Measurements from ENCODE around the gene SAC3D1. TPM values are rescaled to one million over a fixed set of nuclear protein-coding genes. Genes with fewer than 3 reads are reported as not detected.
"Not testable (repeated sequence)": the region's sequence is repeated elsewhere in the genome, so short reads cannot be mapped to it uniquely, and the experiment has no call there.

SAC3D1 gene
- polyA plus RNA-seq, 4 donors, result 6.9 to 18.1 (median 9.0) TPM

- FAIRE-seq (no peak), DNase-seq (no peak)
- WGBS, 3 donors, result 63 to 98% (median 84%) methylated on average over 5 of the region's 5 CpGs
- H3K4me3 ChIP-seq (ENCODE audit: low read depth in 1 of 3, low read length in 3 of 3), result no peak overlapping the region
- H3K4me1 ChIP-seq (ENCODE audit: control insufficient read depth in 3 of 3, insufficient read depth in 2 of 3, low read depth in 1 of 3, low read length in 2 of 3), result peaks cover 0 to 21% (median 2%) of the 10 kb centered on the region in 3 donors
- peak overlapping the region in 1 of 3 donors; percentile 13 for H3K27ac ChIP-seq (ENCODE audit: low read depth in 1 of 3, low read length in 2 of 3)
- no peaks in the 10 kb centered on the region for H3K36me3 ChIP-seq (ENCODE audit: control insufficient read depth in 3 of 3, insufficient read depth in 2 of 3, low read depth in 1 of 3, low read length in 3 of 3)
- peaks cover 0 to 8% of the 10 kb centered on the region in 2 donors for H3K9me3 ChIP-seq (ENCODE audit: control insufficient read depth in 2 of 2, insufficient read depth in 1 of 2, low read depth in 1 of 2, low read length in 1 of 2)
- H3K27me3 ChIP-seq (ENCODE audit: control insufficient read depth in 3 of 3, insufficient read depth in 3 of 3, low read length in 3 of 3), result no peaks in the 10 kb centered on the region
Observed at GRCh38 chr11:65002706-65003105, 38.3 kb upstream of the SAC3D1 start.

GRCh38 chr11:65003282-65003681 is 37.7 kb upstream of the SAC3D1 start:
- DNase-seq (no peak), FAIRE-seq (no peak)
- Histone ChIP-seq H3K27ac (ENCODE audit: low read depth in 1 of 3, low read length in 2 of 3) (peak overlapping the region in 1 of 3 donors; percentile 13), H3K4me3 (ENCODE audit: low read depth in 1 of 3, low read length in 3 of 3) (no peak overlapping the region), H3K27me3 (ENCODE audit: control insufficient read depth in 3 of 3, insufficient read depth in 3 of 3, low read length in 3 of 3) (no peaks in the 10 kb centered on the region), H3K36me3 (ENCODE audit: control insufficient read depth in 3 of 3, insufficient read depth in 2 of 3, low read depth in 1 of 3, low read length in 3 of 3) (no peaks in the 10 kb centered on the region), H3K4me1 (ENCODE audit: control insufficient read depth in 3 of 3, insufficient read depth in 2 of 3, low read depth in 1 of 3, low read length in 2 of 3) (peaks cover 0 to 16% (median 0%) of the 10 kb centered on the region in 3 donors), H3K9me3 (ENCODE audit: control insufficient read depth in 2 of 2, insufficient read depth in 1 of 2, low read depth in 1 of 2, low read length in 1 of 2) (peaks cover 0 to 8% of the 10 kb centered on the region in 2 donors)
- 78 to 94% (median 87%) methylated on average over 7 of the region's 7 CpGs for WGBS, 3 donors

GRCh38 chr11:65003968-65004367 is 37.0 kb upstream of the SAC3D1 start:
- WGBS, 3 donors, result 61 to 72% (median 66%) methylated on average over 3 of the region's 3 CpGs
- not testable (repeated sequence) for H3K27me3 ChIP-seq (ENCODE audit: control insufficient read depth in 3 of 3, insufficient read depth in 3 of 3, low read length in 3 of 3); H3K27ac ChIP-seq (ENCODE audit: low read depth in 1 of 3, low read length in 2 of 3); H3K4me1 ChIP-seq (ENCODE audit: control insufficient read depth in 3 of 3, insufficient read depth in 2 of 3, low read depth in 1 of 3, low read length in 2 of 3); DNase-seq; H3K36me3 ChIP-seq (ENCODE audit: control insufficient read depth in 3 of 3, insufficient read depth in 2 of 3, low read depth in 1 of 3, low read length in 3 of 3); H3K9me3 ChIP-seq (ENCODE audit: control insufficient read depth in 2 of 2, insufficient read depth in 1 of 2, low read depth in 1 of 2, low read length in 1 of 2); FAIRE-seq; H3K4me3 ChIP-seq (ENCODE audit: low read depth in 1 of 3, low read length in 3 of 3)

- FAIRE-seq (no peak), DNase-seq (no peak)
- WGBS, 3 donors, result 57 to 70% (median 63%) methylated on average over 7 of the region's 7 CpGs
- Histone ChIP-seq H3K4me1 (ENCODE audit: control insufficient read depth in 3 of 3, insufficient read depth in 2 of 3, low read depth in 1 of 3, low read length in 2 of 3) (peaks cover 0 to 4% (median 0%) of the 10 kb centered on the region in 3 donors), H3K36me3 (ENCODE audit: control insufficient read depth in 3 of 3, insufficient read depth in 2 of 3, low read depth in 1 of 3, low read length in 3 of 3) (no peaks in the 10 kb centered on the region), H3K9me3 (ENCODE audit: control insufficient read depth in 2 of 2, insufficient read depth in 1 of 2, low read depth in 1 of 2, low read length in 1 of 2) (no peaks in the 10 kb centered on the region), H3K27ac (ENCODE audit: low read depth in 1 of 3, low read length in 2 of 3) (no peak overlapping the region), H3K27me3 (ENCODE audit: control insufficient read depth in 3 of 3, insufficient read depth in 3 of 3, low read length in 3 of 3) (peaks cover 0 to 2% (median 0%) of the 10 kb centered on the region in 3 donors), H3K4me3 (ENCODE audit: low read depth in 1 of 3, low read length in 3 of 3) (no peak overlapping the region)
Observed at GRCh38 chr11:65008016-65008415, 33.0 kb upstream of the SAC3D1 start.

GRCh38 chr11:65008873-65009272 is 32.1 kb upstream of the SAC3D1 start:
- Histone ChIP-seq H3K36me3 (ENCODE audit: control insufficient read depth in 3 of 3, insufficient read depth in 2 of 3, low read depth in 1 of 3, low read length in 3 of 3) (no peaks in the 10 kb centered on the region), H3K9me3 (ENCODE audit: control insufficient read depth in 2 of 2, insufficient read depth in 1 of 2, low read depth in 1 of 2, low read length in 1 of 2) (no peaks in the 10 kb centered on the region), H3K27ac (ENCODE audit: low read depth in 1 of 3, low read length in 2 of 3) (no peak overlapping the region), H3K4me1 (ENCODE audit: control insufficient read depth in 3 of 3, insufficient read depth in 2 of 3, low read depth in 1 of 3, low read length in 2 of 3) (peaks cover 0 to 8% (median 0%) of the 10 kb centered on the region in 3 donors), H3K4me3 (ENCODE audit: low read depth in 1 of 3, low read length in 3 of 3) (no peak overlapping the region), H3K27me3 (ENCODE audit: control insufficient read depth in 3 of 3, insufficient read depth in 3 of 3, low read length in 3 of 3) (peaks cover 0 to 2% (median 0%) of the 10 kb centered on the region in 3 donors)
- no peak for FAIRE-seq
- WGBS, 3 donors, result 84 to 98% (median 87%) methylated on average over 2 of the region's 2 CpGs
- DNase-seq, result no peak

- whole genome bisulfite sequencing, 3 donors, result 11 to 14% (median 11%) methylated on average over 22 of the region's 22 CpGs
- H3K9me3 ChIP-seq (ENCODE audit: control insufficient read depth in 2 of 2, insufficient read depth in 1 of 2, low read depth in 1 of 2, low read length in 1 of 2), result no peaks in the 10 kb centered on the region
- DNase-seq (peak; percentile 91 to 96), FAIRE-seq (no peak)
- peak overlapping the region; percentile 45 to 98 (median 76) for H3K4me3 ChIP-seq (ENCODE audit: low read depth in 1 of 3, low read length in 3 of 3)
- peak overlapping the region; percentile 97 to 100 (median 98) for H3K27ac ChIP-seq (ENCODE audit: low read depth in 1 of 3, low read length in 2 of 3)
- H3K27me3 ChIP-seq (ENCODE audit: control insufficient read depth in 3 of 3, insufficient read depth in 3 of 3, low read length in 3 of 3), result peaks cover 0 to 2% (median 0%) of the 10 kb centered on the region in 3 donors
- H3K36me3 ChIP-seq (ENCODE audit: control insufficient read depth in 3 of 3, insufficient read depth in 2 of 3, low read depth in 1 of 3, low read length in 3 of 3), result peaks cover 0 to 16% (median 2%) of the 10 kb centered on the region in 3 donors
- H3K4me1 ChIP-seq (ENCODE audit: control insufficient read depth in 3 of 3, insufficient read depth in 2 of 3, low read depth in 1 of 3, low read length in 2 of 3), result peaks cover 0 to 15% (median 0%) of the 10 kb centered on the region in 3 donors
Observed at GRCh38 chr11:65013130-65013887, 27.7 kb upstream of the SAC3D1 start.

GRCh38 chr11:65013888-65014725 is 26.9 kb upstream of the SAC3D1 start, which contains the start of gene ARL2:
Gene ARL2, plus strand, starts transcription at chr11:65014160. Its CDS starts 48 bp downstream, at chr11:65014208.
- H3K36me3 ChIP-seq (ENCODE audit: control insufficient read depth in 3 of 3, insufficient read depth in 2 of 3, low read depth in 1 of 3, low read length in 3 of 3), result peaks cover 0 to 24% (median 2%) of the 10 kb centered on the region in 3 donors
- peak; percentile 87 to 96 for DNase-seq
- H3K4me3 ChIP-seq (ENCODE audit: low read depth in 1 of 3, low read length in 3 of 3), result peak within 1 kb of the TSS; percentile 45 to 98 (median 76)
- FAIRE-seq, result no peak
- no peaks in the 10 kb centered on the region for H3K9me3 ChIP-seq (ENCODE audit: control insufficient read depth in 2 of 2, insufficient read depth in 1 of 2, low read depth in 1 of 2, low read length in 1 of 2)
- H3K27me3 ChIP-seq (ENCODE audit: control insufficient read depth in 3 of 3, insufficient read depth in 3 of 3, low read length in 3 of 3), result peaks cover 0 to 2% (median 0%) of the 10 kb centered on the region in 3 donors
- peaks cover 0 to 15% (median 0%) of the 10 kb centered on the region in 3 donors for H3K4me1 ChIP-seq (ENCODE audit: control insufficient read depth in 3 of 3, insufficient read depth in 2 of 3, low read depth in 1 of 3, low read length in 2 of 3)
- 0 to 1% (median 0%) methylated on average over 73 to 96 of the region's 96 CpGs for WGBS, 3 donors
- peak within 1 kb of the TSS; percentile 97 to 100 (median 98) for H3K27ac ChIP-seq (ENCODE audit: low read depth in 1 of 3, low read length in 2 of 3)

- peak overlapping the region; percentile 45 to 98 (median 76) for H3K4me3 ChIP-seq (ENCODE audit: low read depth in 1 of 3, low read length in 3 of 3)
- DNase-seq (no peak), FAIRE-seq (no peak)
- H3K27ac ChIP-seq (ENCODE audit: low read depth in 1 of 3, low read length in 2 of 3), result peak overlapping the region; percentile 97 to 100 (median 98)
- peaks cover 0 to 15% (median 0%) of the 10 kb centered on the region in 3 donors for H3K4me1 ChIP-seq (ENCODE audit: control insufficient read depth in 3 of 3, insufficient read depth in 2 of 3, low read depth in 1 of 3, low read length in 2 of 3)
- peaks cover 0 to 26% (median 2%) of the 10 kb centered on the region in 3 donors for H3K36me3 ChIP-seq (ENCODE audit: control insufficient read depth in 3 of 3, insufficient read depth in 2 of 3, low read depth in 1 of 3, low read length in 3 of 3)
- no peaks in the 10 kb centered on the region for H3K9me3 ChIP-seq (ENCODE audit: control insufficient read depth in 2 of 2, insufficient read depth in 1 of 2, low read depth in 1 of 2, low read length in 1 of 2)
- peaks cover 0 to 2% (median 0%) of the 10 kb centered on the region in 3 donors for H3K27me3 ChIP-seq (ENCODE audit: control insufficient read depth in 3 of 3, insufficient read depth in 3 of 3, low read length in 3 of 3)
- WGBS, 3 donors, result 29 to 31% (median 30%) methylated on average over 23 of the region's 23 CpGs
Observed at GRCh38 chr11:65014726-65015227, 26.2 kb upstream of the SAC3D1 start.
